HepG2 (cell line): ENCODE data around the gene ADORA2B. TPM values are rescaled to one million over a fixed set of nuclear protein-coding genes. Genes with fewer than 3 reads are reported as not detected.

ENCODE experiments used
- ATAC-seq: fragments of 200-7000 bp; cut with Tn5 transposase; 3 replicates; pipeline ENCODE4 v1.9.1; 2020; ENCODE audit warnings: mild to moderate bottlenecking, moderate library complexity
- BruUV-seq: library from RNA; stranded (reverse); fragments of 400-500 nt; replicated peaks from 2 replicates; lab custom pipeline; 2021; lab: Mats Ljungman, UMichigan
- CTCF ChIA-PET: fragments of 300-600 bp; formaldehyde crosslinking; extraction: SDS; loops from one replicate; lab custom pipeline; 2021; ENCODE audit warnings: low total read pairs, inconsistent platforms, low intra/inter-chr PET ratio; lab: Yijun Ruan, JAX
- POLR2A ChIA-PET: fragments of 350-600 bp; sonication (Branson Sonifier 250); formaldehyde crosslinking; loops from one replicate; lab custom pipeline; 2020; ENCODE audit warnings: antibody characterized with exemption, inconsistent platforms; lab: Yijun Ruan, JAX
- DNase-seq: peaks from one replicate; pipeline ENCODE4 v3.0.0-alpha.2; 2015; ENCODE audit warnings: low spot score
- FAIRE-seq: peaks from 3 replicates; lab custom pipeline; 2011; peaks lifted over from hg19 to GRCh38; lab: Jason Lieb, UNC
- H2AFZ ChIP-seq: one replicate; pipeline ENCODE4 v1.6.1; 2011; ENCODE audit warnings: low read length, inconsistent platforms
- H3K27ac ChIP-seq: fragments of 300-600 bp; 3 replicates; pipeline ENCODE4 v1.8.0; 2011; ENCODE audit warnings: mixed run types, mild to moderate bottlenecking, mixed read lengths, low read length, inconsistent platforms; ENCODE audit not compliant: insufficient read depth; ENCODE audit errors: extremely low read length
- H3K27me3 ChIP-seq, 2 experiments: fragments of 200-600 bp in 1 of 2; 2 replicates in 1 of 2; 3 replicates in 1 of 2; pipeline versions ENCODE4 v1.6.0 to v1.8.0; 2011; ENCODE audit warnings: low read length in 2 of 2, mild to moderate bottlenecking in 2 of 2, moderate library complexity in 2 of 2, inconsistent platforms in 1 of 2; ENCODE audit not compliant: insufficient read depth in 2 of 2, control insufficient read depth in 1 of 2
- H3K36me3 ChIP-seq, 2 experiments: fragments of 200-600 bp in 1 of 2; replicated peaks in 1 of 2; 2 replicates in 1 of 2; 3 replicates in 1 of 2; pipeline versions ENCODE4 v1.5.1 to v1.8.0; 2011; ENCODE audit warnings: low read length in 2 of 2, inconsistent platforms in 1 of 2; ENCODE audit not compliant: insufficient read depth in 2 of 2, control insufficient read depth in 1 of 2
- H3K4me1 ChIP-seq: 2 replicates; pipeline ENCODE4 v1.5.1; 2012; ENCODE audit warnings: low read length, inconsistent platforms; ENCODE audit not compliant: insufficient read depth
- H3K4me2 ChIP-seq: 2 replicates; pipeline ENCODE4 v1.6.0; 2011; ENCODE audit warnings: low read depth, low read length, inconsistent platforms
- H3K4me3 ChIP-seq, 3 experiments: fragments of 200-600 bp in 1 of 3; sonication (generic), shearing (Covaris generic) in 1 of 3; replicated peaks in 1 of 3; 2 replicates each; pipeline ENCODE4 v1.5.1; 2011 to 2016; ENCODE audit warnings: low read length in 3 of 3, inconsistent platforms in 2 of 3, low read depth in 2 of 3, mild to moderate bottlenecking in 2 of 3, control low read depth in 1 of 3, mixed read lengths in 1 of 3; ENCODE audit not compliant: insufficient read depth in 1 of 3
- H3K79me2 ChIP-seq: one replicate; pipeline ENCODE4 v1.6.1; 2011; ENCODE audit warnings: low read length, inconsistent platforms; ENCODE audit not compliant: insufficient read depth
- H3K9ac ChIP-seq: 2 replicates; pipeline ENCODE4 v1.6.0; 2011; ENCODE audit warnings: mild to moderate bottlenecking, low read depth, low read length, inconsistent platforms; ENCODE audit not compliant: insufficient read depth
- H3K9me3 ChIP-seq: 2 replicates; pipeline ENCODE4 v1.5.1; 2012; ENCODE audit warnings: mild to moderate bottlenecking, low read length
- H4K20me1 ChIP-seq: 2 replicates; pipeline ENCODE4 v1.6.0; 2011; ENCODE audit warnings: inconsistent platforms, mild to moderate bottlenecking, low read length, moderate library complexity; ENCODE audit not compliant: insufficient read depth
- CBFB ChIP-seq: sonication (generic); formaldehyde crosslinking; IDR thresholded peaks from 2 replicates; pipeline ENCODE4 v1.4.0; 2020; ENCODE audit warnings: missing genetic modification reagents
- CHD4 ChIP-seq: fragments of 200-600 bp; sonication (generic); IDR thresholded peaks from 2 replicates; pipeline ENCODE4 v1.7.0; 2017; ENCODE audit warnings: mild to moderate bottlenecking, low read length, borderline replicate concordance
- SALL2 ChIP-seq: sonication (generic); formaldehyde crosslinking; IDR thresholded peaks from 2 replicates; pipeline ENCODE4 v1.8.1; 2023; ENCODE audit warnings: mild to moderate bottlenecking, missing genetic modification reagents, inconsistent platforms
- THAP11 ChIP-seq: IDR thresholded peaks from 2 replicates; pipeline ENCODE4 v1.6.1; 2016; ENCODE audit warnings: missing biosample characterization, missing genetic modification reagents
- ZNF180 ChIP-seq: sonication (generic); formaldehyde crosslinking; IDR thresholded peaks from 2 replicates; pipeline ENCODE4 v1.4.0; 2020; ENCODE audit warnings: low read depth, missing genetic modification reagents, borderline replicate concordance
- ZNF670 ChIP-seq: sonication (generic); formaldehyde crosslinking; IDR thresholded peaks from 2 replicates; pipeline ENCODE4 v1.8.0; 2022; ENCODE audit warnings: mild to moderate bottlenecking, missing genetic modification reagents, borderline replicate concordance
- WGBS: methylation state at CpG from one replicate; pipeline ENCODE4 v1.1.6; 2017; ENCODE audit warnings: low lambda C conversion rate; 5-methylcytosine and 5-hydroxymethylcytosine counted together
- in situ Hi-C: cut with HindIII; loops from 2 replicates; pipeline ENCODE4 v1.10.0; 2017; ENCODE audit warnings: low pct_unique_long_range_greater_than_20kb; ENCODE audit not compliant: extremely low pct_ligation_motif_present
- intact Hi-C: fragments of 100-400 bp; cut with micrococcal nuclease; formaldehyde crosslinking; loops from one replicate; pipeline ENCODE4 v1.10.0; 2022; ENCODE audit not compliant: unreplicated experiment
- polyA plus RNA-seq, 8 experiments: library from polyadenylated mRNA; depleted of rRNA in 3 of 8; stranded (reverse) in 7 of 8; unstranded in 1 of 8; fragments of >200 nt; fragmentation: Illumina TruSeq in 4 of 8; extraction: Trizol in 4 of 8; gene quantifications; 2 replicates each; pipeline versions ENCODE4 v1.2.1 to v1.2.3, GENCODE V29; 2011 to 2016; ENCODE audit warnings: low read depth in 4 of 8, missing spikeins in 1 of 8, mixed read lengths in 1 of 8; ENCODE audit not compliant: insufficient read depth in 1 of 8
- total RNA-seq, 5 experiments: library from RNA; depleted of rRNA; stranded (reverse); fragments of >200 nt; fragmentation: Illumina TruSeq; extraction: Trizol; gene quantifications; 2 replicates each; pipeline ENCODE4 v1.2.3, GENCODE V29; 2016; ENCODE audit warnings: low read depth in 1 of 5
- TF ChIP-seq, protein P1 (sequence below): sonication (generic); formaldehyde crosslinking; IDR thresholded peaks from 2 replicates; pipeline ENCODE4 v1.5.0; 2020; ENCODE audit warnings: missing genetic modification reagents

Gene ADORA2B
- total and polyA plus RNA-seq, 2 of the 13 experiments (the other 11 are each of a cell fraction or from before 2014, with no cell fraction given), result 10.4 to 20.0 TPM

- FAIRE-seq (no peak), DNase-seq (no peak), ATAC-seq (no peak)
- Histone ChIP-seq H3K27ac (no peak overlapping the region), H3K79me2 (peaks cover 15% of the 10 kb centered on the region), H3K4me3 (no peak overlapping the region), H2AFZ (no peak overlapping the region), H3K4me1 (peaks cover 30% of the 10 kb centered on the region), H4K20me1 (no peaks in the 10 kb centered on the region), H3K9ac (no peak overlapping the region), H3K4me2 (peak overlapping the region; percentile 20; the same call in 1 of the 2 replicates), H3K9me3 (no peaks in the 10 kb centered on the region), H3K36me3 (no peaks in the 10 kb centered on the region), H3K27me3 (no peaks in the 10 kb centered on the region; a peak in 3 of 5 replicates)
- intact Hi-C loops (no loop called here), in situ Hi-C loops (loop anchor here (25.0 kb wide), 1 partner anchor 105 kb away; no protein-coding TSS in a partner anchor)
- 48% methylated on average over 2 of the region's 7 CpGs for WGBS
- ChIA-PET CTCF (no interaction called here), POLR2A (interaction anchor here (1.1 kb wide), 1 partner anchor 57 kb away, joined by 3 read pairs; the partner anchor contains the start of genes TTC19 and ZSWIM7)
- no TSS peak for BruUV-seq
- TF ChIP-seq ZNF670 (CRISPR knock-in tag), result no peak
- TF ChIP-seq SALL2 (CRISPR knock-in tag), result 0 out of 2 replicates have a peak, but pooled peaks have one; percentile 24
- TF ChIP-seq CHD4, result no peak
- TF ChIP-seq, protein P1, sequence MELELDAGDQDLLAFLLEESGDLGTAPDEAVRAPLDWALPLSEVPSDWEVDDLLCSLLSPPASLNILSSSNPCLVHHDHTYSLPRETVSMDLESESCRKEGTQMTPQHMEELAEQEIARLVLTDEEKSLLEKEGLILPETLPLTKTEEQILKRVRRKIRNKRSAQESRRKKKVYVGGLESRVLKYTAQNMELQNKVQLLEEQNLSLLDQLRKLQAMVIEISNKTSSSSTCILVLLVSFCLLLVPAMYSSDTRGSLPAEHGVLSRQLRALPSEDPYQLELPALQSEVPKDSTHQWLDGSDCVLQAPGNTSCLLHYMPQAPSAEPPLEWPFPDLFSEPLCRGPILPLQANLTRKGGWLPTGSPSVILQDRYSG (CRISPR knock-in tag), result no peak
- no peak for TF ChIP-seq THAP11 (CRISPR knock-in tag)
- TF ChIP-seq CBFB, result no peak
- TF ChIP-seq ZNF180 (CRISPR knock-in tag), result no peak
These were observed 2.6 kb upstream of the ADORA2B start for GRCh38 chr17:15942207-15942833.
